ENCODE measurements around the gene CCL22.
"Not testable (repeated sequence)": the region's sequence is repeated elsewhere in the genome, so short reads cannot be mapped to it uniquely, and the experiment has no call there.

The CCL22 gene

GRCh38 chr16:57396786-57397185, 38.2 kb downstream of the CCL22 start:
- DNase-seq = no peak

DNA sequence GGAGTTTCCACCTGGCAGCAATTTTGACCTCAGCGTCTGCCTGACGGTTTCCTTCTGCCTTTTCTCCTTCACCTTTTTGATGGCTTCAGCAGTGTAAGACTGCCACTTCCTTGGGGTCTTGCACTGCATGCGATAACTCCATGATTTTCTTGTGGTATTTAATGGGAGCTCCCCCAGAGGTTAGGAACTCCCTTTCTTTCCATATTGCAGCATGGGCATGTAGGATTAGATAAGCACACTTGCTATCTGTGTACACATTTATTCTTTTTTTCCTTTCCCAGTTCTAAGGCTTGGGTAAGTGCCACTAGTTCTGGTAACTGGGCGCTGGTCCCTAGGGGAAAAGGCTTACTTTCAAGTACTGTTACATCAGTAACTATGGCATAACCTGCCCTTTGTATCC, 38.9 kb downstream of the CCL22 start:
- DNase-seq = not testable (repeated sequence)

DNA sequence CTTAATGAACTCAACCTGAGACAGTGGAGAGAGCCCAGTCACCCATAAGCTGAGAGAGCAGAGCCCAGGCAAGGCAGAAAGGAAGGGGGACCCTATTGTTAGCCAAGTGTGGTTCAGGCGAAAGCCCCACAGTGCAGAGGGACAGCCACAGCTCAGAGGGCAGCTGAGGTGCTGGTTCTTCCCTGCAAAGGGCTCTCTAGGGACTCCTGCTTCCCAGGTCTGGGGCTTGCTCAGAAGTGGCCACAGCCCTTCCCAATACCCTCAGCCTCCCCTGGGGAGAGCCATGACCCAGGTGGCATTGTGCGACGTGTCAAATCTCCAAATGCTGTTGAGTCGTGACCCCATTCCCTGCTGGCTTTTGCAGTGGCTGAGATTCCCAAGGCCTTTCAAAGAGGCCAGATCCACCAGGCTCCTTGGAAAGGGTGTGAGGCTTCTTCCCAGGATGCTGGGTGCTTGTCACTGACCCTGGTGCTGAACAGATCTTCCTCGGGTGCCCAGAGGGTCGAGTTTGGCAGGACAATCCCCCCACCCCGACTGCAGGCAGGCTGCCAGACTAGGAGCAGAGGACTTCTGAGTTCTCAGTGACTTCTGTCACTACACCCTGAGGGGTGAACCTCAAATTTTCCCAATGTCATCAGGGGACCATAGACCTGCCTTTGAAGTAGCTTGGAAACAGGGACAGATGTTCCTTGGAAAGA, 43.5 kb downstream of the CCL22 start:
- DNase-seq = no peak

DNA sequence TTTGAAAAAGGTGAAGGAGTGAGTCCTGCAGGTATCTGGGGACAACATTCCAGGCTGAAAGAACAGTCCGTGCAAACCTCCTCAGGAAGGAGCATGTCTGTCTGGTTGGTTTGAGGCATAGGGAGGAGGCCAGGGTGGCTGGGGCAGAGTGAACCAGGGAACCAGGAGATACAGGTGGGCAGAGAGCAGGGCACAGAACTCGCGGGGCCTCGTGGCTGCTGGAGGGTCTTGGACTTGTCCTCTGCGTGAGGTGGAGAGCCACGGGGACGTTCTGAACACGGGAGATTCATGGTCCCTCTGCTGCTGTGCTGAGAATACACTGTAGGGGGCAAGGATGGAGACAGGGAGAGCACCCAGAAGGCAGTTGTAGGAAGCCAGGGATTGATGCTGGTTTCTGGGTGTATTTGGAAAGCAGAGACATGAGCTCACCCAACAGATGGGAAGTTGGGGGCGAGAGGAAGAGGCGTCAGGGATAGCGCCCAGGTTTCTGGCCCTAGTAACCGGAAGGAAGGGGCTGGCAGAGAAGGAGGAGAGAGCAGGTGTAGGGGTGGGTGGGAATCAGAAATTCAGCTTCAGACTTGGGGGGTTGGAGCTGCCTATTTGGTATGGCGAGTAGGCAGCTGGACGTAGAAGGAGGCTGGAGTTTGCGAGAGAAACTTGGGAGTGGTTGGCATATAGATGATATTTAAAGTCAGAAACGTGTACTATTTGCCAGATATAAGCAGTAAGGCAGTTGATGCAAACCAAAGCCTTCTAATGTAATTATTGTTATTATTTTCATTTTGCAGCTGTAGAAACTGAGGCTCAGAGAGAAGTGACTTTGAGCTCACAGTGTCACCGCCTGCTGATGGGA, 45.6 kb downstream of the CCL22 start, which contains the start of gene CCL17:
TSS of gene CCL17 (plus strand) at position 803 of the 853 bp plus-strand sequence. CDS start 9,166 bp downstream, outside the sequence.
- no peak for DNase-seq

DNA sequence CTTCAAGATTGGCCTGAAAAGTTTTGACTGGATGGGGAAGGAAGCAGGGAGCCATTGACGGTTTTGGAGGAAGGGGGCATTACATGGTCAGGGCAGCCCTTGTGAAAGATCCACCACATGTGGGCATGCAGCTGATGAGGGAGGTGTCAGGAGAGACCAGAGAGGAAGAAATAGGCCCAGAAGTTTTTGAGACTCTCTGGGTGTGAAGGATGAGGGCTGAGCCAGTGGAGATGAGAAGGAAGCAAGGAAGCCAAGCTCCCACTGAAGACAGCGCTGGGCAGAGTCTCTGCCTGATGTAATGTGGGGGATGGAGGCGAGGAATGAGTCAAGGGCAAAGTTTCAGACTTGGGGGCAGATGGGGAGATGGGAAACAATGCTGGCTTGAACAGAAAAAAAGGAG, 46.5 kb downstream of the CCL22 start:
- DNase-seq = no peak

GRCh38 chr16:57406881-57407280, 48.3 kb downstream of the CCL22 start:
- no peak for DNase-seq

GRCh38 chr16:57407521-57408353, 49.2 kb downstream of the CCL22 start:
- DNase-seq = no peak

DNA sequence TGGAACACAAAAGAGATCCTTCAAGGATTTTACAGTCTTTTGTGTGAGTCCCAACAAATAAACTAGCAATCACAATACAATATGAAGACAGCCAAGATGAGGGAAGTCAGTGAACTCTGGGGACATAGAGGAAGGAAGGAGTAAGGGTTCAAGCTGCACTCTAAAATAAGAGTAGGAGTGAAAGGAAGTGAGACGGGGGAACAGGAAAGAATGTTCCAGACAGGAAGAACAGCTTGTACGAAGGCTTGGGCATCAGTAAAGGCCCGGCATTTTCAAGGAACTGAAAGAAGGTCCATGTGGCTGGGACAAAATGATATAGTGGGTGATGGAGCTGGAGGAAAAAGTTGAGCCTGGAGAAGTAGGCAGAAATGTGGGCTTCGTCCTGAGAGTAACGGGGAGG, 50.5 kb downstream of the CCL22 start:
- no peak for DNase-seq

DNA sequence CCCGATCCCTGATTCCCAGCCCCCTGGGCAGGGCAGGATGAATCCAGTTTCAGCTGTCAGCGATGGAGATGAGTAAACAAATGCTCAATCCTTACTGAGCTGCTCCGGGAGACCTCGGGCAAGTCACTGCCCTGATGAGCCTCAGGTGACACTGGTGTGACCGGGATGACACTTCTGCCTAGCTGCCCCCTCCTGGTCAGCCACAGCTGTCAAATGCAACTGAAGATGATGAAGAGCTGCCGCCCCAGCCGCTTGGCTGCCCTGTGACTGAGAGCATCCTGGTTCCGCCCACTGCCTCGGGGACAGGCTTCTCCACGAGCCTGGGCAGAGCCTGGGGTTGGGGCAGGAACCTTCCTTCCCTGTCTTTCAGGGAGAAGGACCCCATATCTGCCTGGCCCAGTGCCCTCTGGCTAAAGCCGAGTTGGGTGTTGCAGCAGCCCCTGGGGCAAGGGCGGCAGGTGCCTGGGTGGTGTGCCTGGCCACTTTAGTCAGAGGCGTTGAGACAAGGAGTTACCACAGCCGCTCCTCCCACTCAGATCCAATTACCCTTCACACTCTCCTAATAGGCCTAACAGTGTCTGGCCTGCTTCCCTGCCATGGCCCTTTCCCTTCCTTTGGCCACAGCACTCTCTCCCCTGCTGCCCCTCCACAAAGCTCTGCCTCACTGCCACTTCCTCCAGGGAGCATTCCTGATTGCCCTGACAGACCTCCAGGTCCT, 51.4 kb downstream of the CCL22 start:
- no peak for DNase-seq

- no peak for DNase-seq
Observed at GRCh38 chr16:57411362-57411976, 52.9 kb downstream of the CCL22 start.

DNA sequence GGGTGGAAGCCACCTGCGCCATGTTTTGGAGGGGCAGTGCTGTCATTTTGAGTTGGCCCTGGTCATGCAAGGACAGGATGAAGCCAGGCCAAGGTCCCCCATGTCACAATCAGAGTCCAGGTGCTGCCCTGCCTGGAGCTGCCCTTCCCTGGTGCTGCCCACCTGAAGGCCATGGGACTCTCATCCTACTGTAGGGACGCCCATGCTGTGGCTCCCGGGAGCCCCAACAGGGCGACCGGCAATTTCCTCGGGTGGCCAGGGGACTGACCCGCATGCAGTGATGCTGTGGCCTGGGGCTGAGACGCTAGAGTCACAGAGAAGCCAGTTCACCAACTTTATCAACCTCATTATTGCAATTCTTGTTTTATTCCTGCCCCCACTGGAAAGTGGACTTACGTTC, 54.0 kb downstream of the CCL22 start:
- no peak for DNase-seq

- DNase-seq = no peak
Observed at GRCh38 chr16:57413301-57413730, 54.7 kb downstream of the CCL22 start.

DNA sequence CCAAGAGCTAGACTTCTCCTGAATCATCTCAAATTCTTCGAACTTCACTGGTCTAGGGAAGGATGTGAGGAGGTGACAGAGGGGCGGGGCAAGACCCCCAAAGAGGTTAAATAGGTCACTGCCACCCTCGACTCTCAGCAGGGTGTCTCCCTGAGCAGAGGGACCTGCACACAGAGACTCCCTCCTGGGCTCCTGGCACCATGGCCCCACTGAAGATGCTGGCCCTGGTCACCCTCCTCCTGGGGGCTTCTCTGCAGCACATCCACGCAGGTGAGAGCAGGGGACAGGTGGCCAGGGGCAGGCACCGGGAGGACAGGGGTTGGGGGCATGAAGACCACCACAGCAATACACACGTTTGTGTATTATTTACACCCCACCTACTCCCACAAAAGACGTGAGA, 55.1 kb downstream of the CCL22 start:
- DNase-seq = no peak

Measured in activated naive CD4-positive, alpha-beta T cell treated with anti-CD3 and anti-CD28 coated beads, Interleukin-2, amount 50 U/mL, for 16 hours (primary cell).